Jurkat, Clone E6-1 (cell line): ENCODE measurements around the gene RPUSD4.

Experiments used
- DNase-seq: peaks from one replicate; pipeline ENCODE4 v3.0.0-alpha.2; 2011; ENCODE audit warnings: low read depth, low spot score
- H3K4me3 ChIP-seq: 2 replicates; pipeline ENCODE4 v1.5.1; 2011; ENCODE audit warnings: mild to moderate bottlenecking, low read length, control low read depth, moderate library complexity

The RPUSD4 gene

GRCh38 chr11:126186708-126187529, 24.5 kb downstream of the RPUSD4 start:
- peak; percentile 52 for DNase-seq
- no peak overlapping the region for H3K4me3 ChIP-seq

GRCh38 chr11:126186025-126186698, 25.3 kb downstream of the RPUSD4 start:
- DNase-seq: no peak
- peak overlapping the region; percentile 13; the same call in 1 of the 2 replicates for H3K4me3 ChIP-seq

GRCh38 chr11:126185259-126186024, 26.0 kb downstream of the RPUSD4 start:
- peak; percentile 87 for DNase-seq
- H3K4me3 ChIP-seq: peak overlapping the region; percentile 13; the same call in 1 of the 2 replicates

- no peak overlapping the region for H3K4me3 ChIP-seq
- peak; percentile 70 for DNase-seq
These were observed 28.5 kb downstream of the RPUSD4 start for GRCh38 chr11:126182787-126183445.

GRCh38 chr11:126181939-126182730, 29.3 kb downstream of the RPUSD4 start:
- DNase-seq: no peak
- H3K4me3 ChIP-seq: no peak overlapping the region

- no peak for DNase-seq
- no peak overlapping the region for H3K4me3 ChIP-seq
These were observed 34.5 kb downstream of the RPUSD4 start for GRCh38 chr11:126176853-126177470.

GRCh38 chr11:126175393-126175792, 36.1 kb downstream of the RPUSD4 start:
- H3K4me3 ChIP-seq: no peak overlapping the region
- no peak for DNase-seq

- DNase-seq: no peak
- no peak overlapping the region for H3K4me3 ChIP-seq
These were observed 36.6 kb downstream of the RPUSD4 start for GRCh38 chr11:126174816-126175215.

GRCh38 chr11:126173257-126173656, 38.2 kb downstream of the RPUSD4 start:
- DNase-seq: no peak
- no peak overlapping the region for H3K4me3 ChIP-seq

GRCh38 chr11:126172596-126173038, 38.8 kb downstream of the RPUSD4 start:
- H3K4me3 ChIP-seq: no peak overlapping the region
- DNase-seq: no peak

GRCh38 chr11:126169291-126169690, 42.2 kb downstream of the RPUSD4 start:
- no peak overlapping the region for H3K4me3 ChIP-seq
- DNase-seq: no peak

- no peak overlapping the region for H3K4me3 ChIP-seq
- DNase-seq: no peak
These were observed 44.0 kb downstream of the RPUSD4 start for GRCh38 chr11:126167488-126167887.

- H3K4me3 ChIP-seq: no peak overlapping the region
- no peak for DNase-seq
These were observed 45.0 kb downstream of the RPUSD4 start for GRCh38 chr11:126166413-126166812.

- H3K4me3 ChIP-seq: no peak overlapping the region
- DNase-seq: no peak
These were observed 45.7 kb downstream of the RPUSD4 start for GRCh38 chr11:126165757-126166156.

- no peak overlapping the region for H3K4me3 ChIP-seq
- DNase-seq: no peak
These were observed 46.1 kb downstream of the RPUSD4 start for GRCh38 chr11:126165311-126165720.

GRCh38 chr11:126164781-126165180, 46.7 kb downstream of the RPUSD4 start:
- no peak for DNase-seq
- H3K4me3 ChIP-seq: no peak overlapping the region

- DNase-seq: no peak
- H3K4me3 ChIP-seq: no peak overlapping the region
These were observed 47.7 kb downstream of the RPUSD4 start for GRCh38 chr11:126163779-126164178.

GRCh38 chr11:126163074-126163700, 48.3 kb downstream of the RPUSD4 start:
- H3K4me3 ChIP-seq: no peak overlapping the region

More at GRCh38 chr11:126163074-126163700, 48.3 kb downstream of the RPUSD4 start:
- DNase-seq: no peak
